ENCODE measurements around the gene MPZL3. TPM values are rescaled to one million over a fixed set of nuclear protein-coding genes. Genes with fewer than 3 reads are reported as not detected.
"Not testable (repeated sequence)": the region's sequence is repeated elsewhere in the genome, so short reads cannot be mapped to it uniquely, and the experiment has no call there.

MPZL3 gene
- total RNA-seq, 1 experiment from 2014 or later: 7.0 TPM

DNA sequence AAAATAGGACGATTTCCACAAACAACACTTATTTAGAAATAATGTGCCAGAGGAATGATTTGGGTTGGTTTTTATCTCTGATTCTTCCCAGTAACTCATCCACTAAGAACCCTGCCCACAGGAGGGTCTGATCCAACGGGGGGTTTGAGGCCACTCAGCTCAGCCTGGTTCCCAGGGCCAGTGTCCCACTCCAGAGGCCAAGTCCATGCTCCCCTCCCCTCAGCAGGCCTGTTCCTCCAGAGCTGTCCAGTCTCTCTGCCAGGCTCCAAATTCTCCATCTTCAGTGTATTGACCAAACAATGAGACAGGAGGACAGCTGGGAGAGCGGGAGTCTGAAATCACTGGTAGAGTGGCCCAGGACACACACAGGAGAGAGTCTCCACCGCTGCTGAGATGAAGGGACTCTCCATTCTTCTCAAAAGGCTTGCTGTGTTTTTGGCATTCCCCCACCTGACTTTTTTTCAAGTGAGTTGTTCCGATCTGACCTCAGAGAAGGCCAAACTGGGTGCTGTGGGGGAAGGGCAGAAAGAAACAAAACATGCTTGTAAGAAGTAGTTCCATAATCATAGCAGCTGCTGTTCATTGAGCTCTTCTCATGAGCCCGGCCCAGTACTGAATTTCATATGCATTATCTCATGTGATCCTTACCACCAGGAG, 58.1 kb downstream of the MPZL3 start:
- H3K4me1 ChIP-seq (ENCODE audit: low read length): peaks cover 17% of the 10 kb centered on the region
- H3K27ac ChIP-seq (ENCODE audit: low read length): no peak overlapping the region
- H3K9me2 ChIP-seq (replicated peaks; ENCODE audit: insufficient read depth, low read length): no peaks in the 10 kb centered on the region
- H3K36me3 ChIP-seq (ENCODE audit: insufficient read depth, low read length): no peaks in the 10 kb centered on the region
- H3K27me3 ChIP-seq (ENCODE audit: low read length): no peaks in the 10 kb centered on the region
- H3K4me3 ChIP-seq (ENCODE audit: low read length): no peak overlapping the region
- no peak overlapping the region for H3K4me2 ChIP-seq (ENCODE audit: low read depth, low read length, poor library complexity, severe bottlenecking)
- H3K9me3 ChIP-seq (ENCODE audit: low read length): no peaks in the 10 kb centered on the region
- no peaks in the 10 kb centered on the region for H3K79me2 ChIP-seq (ENCODE audit: low read length)
- no peak overlapping the region for H3K9ac ChIP-seq (ENCODE audit: low read length)
- DNase-seq: no peak
- no peaks in the 10 kb centered on the region for H4K20me1 ChIP-seq (ENCODE audit: insufficient read depth, low read depth, low read length)
- H2AFZ ChIP-seq (ENCODE audit: low read length): no peak overlapping the region

DNA sequence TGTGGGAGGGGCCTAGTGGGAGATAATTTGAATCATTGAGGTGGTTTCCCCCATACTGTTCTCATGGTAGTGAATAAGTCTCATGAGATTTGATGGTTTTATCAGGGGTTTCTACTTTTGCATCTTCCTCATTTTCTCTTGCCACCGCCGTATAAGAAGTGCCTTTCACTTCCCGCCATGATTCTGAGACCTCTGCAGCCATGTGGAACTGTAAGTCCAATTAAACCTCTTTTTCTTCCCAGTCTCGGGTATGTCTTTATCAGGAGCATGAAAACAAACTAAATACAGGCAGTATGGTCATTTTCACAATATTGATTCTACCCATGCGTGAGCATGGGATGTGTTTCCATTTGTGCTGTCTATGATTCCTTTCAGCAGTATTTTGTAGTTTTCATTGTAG, 59.3 kb downstream of the MPZL3 start:
- H2AFZ ChIP-seq (ENCODE audit: low read length); H3K27me3 ChIP-seq (ENCODE audit: low read length); H3K79me2 ChIP-seq (ENCODE audit: low read length); H3K9ac ChIP-seq (ENCODE audit: low read length); H3K36me3 ChIP-seq (ENCODE audit: insufficient read depth, low read length); H3K9me3 ChIP-seq (ENCODE audit: low read length); H3K9me2 ChIP-seq (replicated peaks; ENCODE audit: insufficient read depth, low read length); H3K27ac ChIP-seq (ENCODE audit: low read length); H3K4me2 ChIP-seq (ENCODE audit: low read depth, low read length, poor library complexity, severe bottlenecking); H3K4me3 ChIP-seq (ENCODE audit: low read length); DNase-seq; H3K4me1 ChIP-seq (ENCODE audit: low read length); H4K20me1 ChIP-seq (ENCODE audit: insufficient read depth, low read depth, low read length): not testable (repeated sequence)

DNA sequence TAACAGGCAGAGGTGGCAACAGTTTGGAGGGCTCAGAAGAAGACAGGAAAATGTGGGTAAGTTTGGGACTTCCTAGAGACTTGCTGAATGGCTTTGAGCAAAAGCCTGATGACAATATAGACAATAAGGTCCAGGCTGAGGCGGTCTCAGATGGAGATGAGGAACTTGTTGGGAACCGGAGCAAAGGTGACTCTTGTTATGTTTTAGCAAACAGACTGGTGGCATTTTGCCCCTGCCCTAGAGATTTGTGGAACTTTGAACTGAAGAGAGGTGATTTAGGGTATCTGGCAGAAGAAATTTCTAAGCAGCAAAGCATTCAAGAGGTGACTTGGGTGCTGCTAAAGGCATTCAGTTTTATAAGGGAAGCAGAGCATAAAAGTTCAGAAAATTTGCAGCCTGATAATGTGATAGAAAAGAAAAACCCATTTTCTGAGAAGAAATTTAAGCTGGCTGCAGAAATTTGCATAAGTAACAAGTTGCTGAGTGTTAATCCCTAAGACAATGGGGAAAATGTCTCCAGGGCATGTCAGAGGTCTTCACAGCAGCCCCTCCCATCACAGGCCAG, 61.1 kb downstream of the MPZL3 start:
- not testable (repeated sequence) for H3K9ac ChIP-seq (ENCODE audit: low read length); H3K79me2 ChIP-seq (ENCODE audit: low read length); H4K20me1 ChIP-seq (ENCODE audit: insufficient read depth, low read depth, low read length); DNase-seq; H3K27me3 ChIP-seq (ENCODE audit: low read length); H3K4me1 ChIP-seq (ENCODE audit: low read length); H3K4me2 ChIP-seq (ENCODE audit: low read depth, low read length, poor library complexity, severe bottlenecking); H3K9me3 ChIP-seq (ENCODE audit: low read length); H3K36me3 ChIP-seq (ENCODE audit: insufficient read depth, low read length); H3K27ac ChIP-seq (ENCODE audit: low read length); H3K4me3 ChIP-seq (ENCODE audit: low read length); H2AFZ ChIP-seq (ENCODE audit: low read length); H3K9me2 ChIP-seq (replicated peaks; ENCODE audit: insufficient read depth, low read length)

DNA sequence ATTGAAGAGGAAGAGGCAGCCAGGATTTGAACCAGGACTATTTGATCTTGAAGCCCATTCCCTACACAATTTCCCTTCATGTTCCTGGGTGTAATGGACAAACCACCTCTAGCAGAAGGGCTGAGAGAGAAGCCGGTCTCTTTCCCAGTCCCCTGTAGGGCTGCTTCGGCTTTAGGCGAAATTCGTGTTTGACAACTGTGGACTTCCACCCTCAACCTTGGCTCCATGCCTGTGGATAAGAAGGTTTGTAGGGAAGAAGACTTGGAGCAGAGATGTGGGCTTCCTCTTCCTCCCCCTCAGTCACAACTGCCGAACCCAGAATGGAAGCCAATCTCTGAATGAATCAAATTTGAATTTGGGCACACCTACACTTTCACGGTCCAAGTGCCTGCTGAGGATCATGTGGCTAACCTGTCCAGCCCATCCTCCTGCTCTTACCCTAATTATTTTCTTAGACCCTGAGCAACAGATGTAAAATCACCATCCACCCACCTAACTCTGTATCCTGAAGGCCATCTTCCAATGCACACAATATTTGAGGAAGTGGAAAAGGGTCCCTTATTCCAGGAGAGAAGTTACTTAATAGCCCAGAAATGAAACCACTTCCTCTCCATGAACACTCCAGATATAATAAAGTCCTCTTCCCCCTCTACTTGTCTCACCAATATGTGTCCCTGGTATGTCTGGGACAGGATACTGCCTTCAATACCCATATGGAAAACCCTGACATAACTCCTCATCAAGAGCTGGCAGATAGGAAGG, 65.6 kb downstream of the MPZL3 start:
- no peak overlapping the region for H3K4me3 ChIP-seq (ENCODE audit: low read length)
- H3K4me2 ChIP-seq (ENCODE audit: low read depth, low read length, poor library complexity, severe bottlenecking): no peak overlapping the region
- no peaks in the 10 kb centered on the region for H3K36me3 ChIP-seq (ENCODE audit: insufficient read depth, low read length)
- H3K9me2 ChIP-seq (replicated peaks; ENCODE audit: insufficient read depth, low read length): no peaks in the 10 kb centered on the region
- H4K20me1 ChIP-seq (ENCODE audit: insufficient read depth, low read depth, low read length): no peaks in the 10 kb centered on the region
- H3K9me3 ChIP-seq (ENCODE audit: low read length): no peaks in the 10 kb centered on the region
- no peak for DNase-seq
- H3K4me1 ChIP-seq (ENCODE audit: low read length): peaks cover 5% of the 10 kb centered on the region
- H3K27ac ChIP-seq (ENCODE audit: low read length): no peak overlapping the region
- H2AFZ ChIP-seq (ENCODE audit: low read length): no peak overlapping the region
- H3K79me2 ChIP-seq (ENCODE audit: low read length): no peaks in the 10 kb centered on the region
- no peak overlapping the region for H3K9ac ChIP-seq (ENCODE audit: low read length)
- no peaks in the 10 kb centered on the region for H3K27me3 ChIP-seq (ENCODE audit: low read length)

DNA sequence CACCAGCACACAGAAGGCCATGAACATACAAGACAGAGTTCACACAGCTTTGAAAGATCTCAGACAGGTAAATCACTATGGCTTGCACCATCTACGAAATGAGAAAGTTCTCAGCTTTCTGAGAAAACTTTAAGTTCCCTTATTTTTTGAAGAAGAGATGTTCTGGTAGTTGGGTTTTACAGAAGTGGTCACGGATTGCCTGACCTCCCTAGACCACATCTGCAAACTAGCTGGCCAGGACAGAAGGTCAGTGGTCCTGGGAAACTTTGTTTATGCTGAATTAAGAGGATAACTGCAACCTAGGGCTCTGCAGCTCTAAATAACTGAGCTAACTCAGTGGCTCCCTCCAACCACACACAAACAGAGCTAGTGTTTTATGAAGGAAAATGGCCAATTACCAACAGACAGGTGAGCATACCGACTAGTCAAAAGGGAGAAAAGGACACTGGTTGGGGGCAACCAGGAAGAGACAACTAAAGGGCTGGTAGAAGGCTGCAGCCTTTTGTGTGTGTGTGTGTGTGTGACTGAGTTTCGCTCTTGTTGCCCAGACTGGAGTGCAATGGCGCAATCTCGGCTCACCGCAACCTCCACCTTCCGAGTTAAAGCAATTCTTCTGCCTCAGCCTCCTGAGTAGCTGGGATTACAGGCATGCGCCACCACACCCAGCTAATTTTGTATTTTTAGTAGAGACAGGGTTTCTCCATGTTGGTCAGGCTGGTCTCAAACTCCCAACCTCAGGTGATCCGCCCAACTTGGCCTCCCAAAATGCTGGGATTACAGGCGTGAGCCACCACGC, 67.2 kb downstream of the MPZL3 start:
- no peak overlapping the region for H3K27ac ChIP-seq (ENCODE audit: low read length)
- H3K4me1 ChIP-seq (ENCODE audit: low read length): peaks cover 14% of the 10 kb centered on the region
- H3K27me3 ChIP-seq (ENCODE audit: low read length): no peaks in the 10 kb centered on the region
- H3K36me3 ChIP-seq (ENCODE audit: insufficient read depth, low read length): no peaks in the 10 kb centered on the region
- no peak overlapping the region for H3K4me3 ChIP-seq (ENCODE audit: low read length)
- DNase-seq: no peak
- H3K9me2 ChIP-seq (replicated peaks; ENCODE audit: insufficient read depth, low read length): no peaks in the 10 kb centered on the region
- H3K9ac ChIP-seq (ENCODE audit: low read length): no peak overlapping the region
- H3K9me3 ChIP-seq (ENCODE audit: low read length): no peaks in the 10 kb centered on the region
- H3K79me2 ChIP-seq (ENCODE audit: low read length): no peaks in the 10 kb centered on the region
- no peak overlapping the region for H3K4me2 ChIP-seq (ENCODE audit: low read depth, low read length, poor library complexity, severe bottlenecking)
- H2AFZ ChIP-seq (ENCODE audit: low read length): no peak overlapping the region
- no peaks in the 10 kb centered on the region for H4K20me1 ChIP-seq (ENCODE audit: insufficient read depth, low read depth, low read length)

DNA sequence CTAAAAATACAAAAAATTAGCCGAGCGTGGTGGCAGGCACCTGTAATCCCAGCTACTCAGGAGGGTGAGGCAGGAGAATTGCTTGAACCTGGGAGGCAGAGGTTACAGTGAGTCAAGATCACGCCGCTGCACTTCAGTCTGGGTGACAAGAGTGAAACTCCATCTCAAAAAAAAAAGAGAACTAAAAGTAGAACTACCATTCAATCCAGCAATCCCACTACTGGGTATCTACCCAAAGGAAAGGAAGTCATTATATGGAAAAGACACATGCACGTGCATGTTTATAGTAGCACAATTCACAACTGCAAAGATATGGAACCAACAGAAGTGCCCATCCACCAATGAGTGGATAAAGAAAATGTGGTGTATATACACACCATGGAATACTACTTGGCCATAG, 68.5 kb downstream of the MPZL3 start:
- H3K9me3 ChIP-seq (ENCODE audit: low read length); H3K4me2 ChIP-seq (ENCODE audit: low read depth, low read length, poor library complexity, severe bottlenecking); H3K9ac ChIP-seq (ENCODE audit: low read length); H2AFZ ChIP-seq (ENCODE audit: low read length); H3K27ac ChIP-seq (ENCODE audit: low read length); H3K27me3 ChIP-seq (ENCODE audit: low read length); DNase-seq; H3K79me2 ChIP-seq (ENCODE audit: low read length); H3K4me3 ChIP-seq (ENCODE audit: low read length); H4K20me1 ChIP-seq (ENCODE audit: insufficient read depth, low read depth, low read length); H3K9me2 ChIP-seq (replicated peaks; ENCODE audit: insufficient read depth, low read length); H3K36me3 ChIP-seq (ENCODE audit: insufficient read depth, low read length): not testable (repeated sequence)
- peaks cover 18% of the 10 kb centered on the region for H3K4me1 ChIP-seq (ENCODE audit: low read length)

DNA sequence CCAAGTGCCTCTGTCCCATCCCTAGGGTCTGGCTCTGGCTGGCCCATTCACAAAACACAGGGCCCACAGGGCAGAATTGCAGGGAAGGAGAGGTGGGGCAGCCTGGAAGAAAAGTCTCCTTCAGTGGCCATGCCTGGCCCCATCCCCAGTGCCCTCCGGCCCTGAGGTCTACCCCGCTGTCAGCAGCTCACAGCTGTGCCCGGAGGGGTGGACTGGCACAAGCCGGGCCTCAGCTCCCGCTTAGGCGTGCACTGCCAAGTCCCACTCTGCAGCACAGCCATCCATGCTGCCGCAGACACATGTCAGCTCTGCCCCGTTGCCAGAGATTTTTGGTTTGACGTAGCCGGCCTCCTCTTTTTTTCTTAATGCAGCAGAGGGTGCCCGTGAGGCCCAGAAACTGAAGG, 71.9 kb downstream of the MPZL3 start:
- H2AFZ ChIP-seq (ENCODE audit: low read length): peak overlapping the region; percentile 68; the same call in 1 of the 2 replicates

DNA sequence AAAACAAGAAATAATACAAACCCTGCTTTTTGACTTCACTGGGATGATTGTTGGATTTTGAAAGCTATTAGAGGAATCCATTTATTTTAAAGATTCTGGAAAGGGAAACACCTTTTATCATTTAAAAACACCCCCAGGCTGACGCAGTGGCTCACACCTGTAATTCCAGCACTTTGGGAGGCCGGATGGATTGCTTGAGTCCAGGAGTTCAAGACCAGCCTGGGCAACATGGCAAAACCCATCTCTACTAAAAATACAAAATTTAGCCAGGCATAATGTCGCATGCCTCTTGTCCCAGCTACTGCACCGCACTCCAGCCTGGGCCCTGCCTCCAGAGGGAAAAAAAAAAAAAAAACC, 75.4 kb downstream of the MPZL3 start:
- Histone ChIP-seq H3K4me2 (ENCODE audit: low read depth, low read length, poor library complexity, severe bottlenecking) (peak overlapping the region; percentile 74), H3K27ac (ENCODE audit: low read length) (no peak overlapping the region), H3K4me3 (ENCODE audit: low read length) (no peak overlapping the region), H3K9ac (ENCODE audit: low read length) (no peak overlapping the region), H3K9me3 (ENCODE audit: low read length) (no peaks in the 10 kb centered on the region), H4K20me1 (ENCODE audit: insufficient read depth, low read depth, low read length) (no peaks in the 10 kb centered on the region), H3K36me3 (ENCODE audit: insufficient read depth, low read length) (no peaks in the 10 kb centered on the region), H3K9me2 (replicated peaks; ENCODE audit: insufficient read depth, low read length) (no peaks in the 10 kb centered on the region), H3K27me3 (ENCODE audit: low read length) (no peaks in the 10 kb centered on the region), H3K79me2 (ENCODE audit: low read length) (no peaks in the 10 kb centered on the region), H2AFZ (ENCODE audit: low read length) (no peak overlapping the region), H3K4me1 (ENCODE audit: low read length) (peaks cover 32% of the 10 kb centered on the region)
- no peak for DNase-seq

More for the DNA sequence above, 71.9 kb downstream of the MPZL3 start:
- H3K9me2 ChIP-seq (replicated peaks; ENCODE audit: insufficient read depth, low read length): no peaks in the 10 kb centered on the region
- DNase-seq: peak; percentile 83
- peak overlapping the region; percentile 49 for H3K4me2 ChIP-seq (ENCODE audit: low read depth, low read length, poor library complexity, severe bottlenecking)
- H3K4me1 ChIP-seq (ENCODE audit: low read length): peaks cover 30% of the 10 kb centered on the region
- H3K9ac ChIP-seq (ENCODE audit: low read length): peak overlapping the region; percentile 56
- no peak overlapping the region for H3K27ac ChIP-seq (ENCODE audit: low read length)
- no peaks in the 10 kb centered on the region for H4K20me1 ChIP-seq (ENCODE audit: insufficient read depth, low read depth, low read length)
- H3K79me2 ChIP-seq (ENCODE audit: low read length): no peaks in the 10 kb centered on the region
- H3K4me3 ChIP-seq (ENCODE audit: low read length): no peak overlapping the region; the same call in 1 of the 2 replicates
- no peaks in the 10 kb centered on the region for H3K27me3 ChIP-seq (ENCODE audit: low read length)
- no peaks in the 10 kb centered on the region for H3K36me3 ChIP-seq (ENCODE audit: insufficient read depth, low read length)
- no peaks in the 10 kb centered on the region for H3K9me3 ChIP-seq (ENCODE audit: low read length)

Data from Karpas-422 (cell line).